ENCODE results near the gene GTPBP10. TPM values are rescaled to one million over a fixed set of nuclear protein-coding genes. Genes with fewer than 3 reads are reported as not detected.
"Not testable (repeated sequence)": the region's sequence is repeated elsewhere in the genome, so short reads cannot be mapped to it uniquely, and the experiment has no call there.

GTPBP10 gene
- total and polyA plus RNA-seq, 9 of the 15 experiments (the other 6 are each of a cell fraction or from before 2014, with no cell fraction given): 34.6 to 89.8 (median 76.4) TPM

DNA sequence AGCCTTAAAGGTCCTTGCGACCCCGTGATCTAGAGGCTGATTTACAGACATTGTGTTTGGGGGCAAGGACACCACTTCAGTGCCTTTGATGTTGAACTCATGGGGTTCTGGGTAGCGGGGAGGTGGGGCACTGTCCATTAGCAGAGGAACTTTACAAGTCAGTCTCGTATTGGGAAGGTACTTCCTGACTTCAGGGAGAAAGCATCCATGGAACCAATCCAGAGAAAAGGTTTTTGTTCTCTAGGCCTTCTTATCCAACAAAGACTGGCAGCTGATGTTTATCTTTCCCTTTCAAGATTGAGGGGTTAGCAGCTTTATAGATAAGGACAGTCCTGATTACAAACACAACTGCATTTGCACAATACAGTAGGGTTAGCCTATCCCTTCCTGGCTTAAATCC is 2.8 kb downstream of the GTPBP10 start (continued):
- TF ChIP-seq CHAMP1 (IDR thresholded peaks at IDR 0.05) (no peak), LEF1 (IDR thresholded peaks at IDR 0.05) (0 out of 2 replicates have a peak, but pooled peaks have one; percentile 14), POLR2G (IDR thresholded peaks at IDR 0.05; ENCODE audit: low read depth, low read length) (no peak)

DNA sequence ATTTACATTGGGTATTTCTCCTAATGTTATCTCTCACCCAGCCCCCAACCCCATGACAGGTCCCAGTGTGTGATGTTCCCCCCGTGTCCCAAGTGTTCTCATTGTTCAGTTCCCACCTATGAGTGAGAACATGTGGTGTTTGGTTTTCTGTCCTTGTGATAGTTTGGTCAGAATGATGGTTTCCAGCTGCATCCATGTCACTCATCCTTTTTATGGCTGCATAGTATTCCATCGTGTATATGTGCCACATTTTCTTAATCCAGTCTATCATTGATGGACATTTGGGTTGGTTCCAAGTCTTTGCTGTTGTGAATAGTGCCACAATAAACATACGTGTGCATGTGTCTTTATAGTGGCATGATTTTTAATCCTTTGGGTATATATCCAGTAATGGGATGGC is 3.5 kb downstream of the GTPBP10 start:
- H3K27me3 ChIP-seq (ENCODE audit: control insufficient read depth in 2 of 2, insufficient read depth in 2 of 2, low read length in 2 of 2); H3K4me3 ChIP-seq; H3K4me2 ChIP-seq (ENCODE audit: insufficient read depth, low read length); DNase-seq (ENCODE audit: extremely low read depth in 1 of 4, low spot score in 3 of 4); H4K20me1 ChIP-seq (replicated peaks; ENCODE audit: control insufficient read depth, insufficient read depth, low read length); intact Hi-C loops (cut with micrococcal nuclease); BruUV-seq (replicated peaks); ATAC-seq; H3K9me1 ChIP-seq (ENCODE audit: control insufficient read depth, insufficient read depth, low read length); CTCF ChIA-PET (ENCODE audit: low intra/inter-chr PET ratio); in situ Hi-C loops (cut with MboI); H3K27ac ChIP-seq (ENCODE audit: extremely low read depth, low read depth, low read length); H3K9me3 ChIP-seq (replicated peaks; ENCODE audit: control insufficient read depth, insufficient read depth, low read depth, low read length); H3K9ac ChIP-seq (ENCODE audit: insufficient read depth in 1 of 2, low read depth in 2 of 2, low read length in 2 of 2); H2AFZ ChIP-seq (ENCODE audit: low read depth, low read length); FAIRE-seq; POLR2A ChIA-PET: not testable (repeated sequence)
- TF ChIP-seq KDM1A (IDR thresholded peaks at IDR 0.05) (peak; percentile 18 to 47; a peak in 1 of 4 replicates), BCOR (IDR thresholded peaks at IDR 0.05) (peak; percentile 74), ZNF146 (CRISPR knock-in tag; IDR thresholded peaks at IDR 0.05; ENCODE audit: unreplicated experiment) (peak; percentile 90)
- Histone ChIP-seq H3K36me3 (ENCODE audit: control insufficient read depth, insufficient read depth, low read length) (peaks cover 39% of the 10 kb centered on the region), H3K79me2 (ENCODE audit: control insufficient read depth, insufficient read depth, low read length) (peaks cover 73% of the 10 kb centered on the region), H3K4me1 (replicated peaks in 1 of 2; ENCODE audit: control insufficient read depth in 2 of 2, insufficient read depth in 2 of 2, low read length in 2 of 2) (peaks cover 8 to 14% of the 10 kb centered on the region in 2 experiments; a peak in 3 of 5 replicates)
- WGBS (ENCODE audit: insufficient coverage, low coverage, missing lambda C conversion rate): 92% methylated on average over 3 of the region's 3 CpGs
